ENCODE data around the gene ZBTB32. TPM values are rescaled to one million over a fixed set of nuclear protein-coding genes. Genes with fewer than 3 reads are reported as not detected.

ZBTB32 gene
- total RNA-seq, 1 donor from 2014 or later, result not detected

DNA sequence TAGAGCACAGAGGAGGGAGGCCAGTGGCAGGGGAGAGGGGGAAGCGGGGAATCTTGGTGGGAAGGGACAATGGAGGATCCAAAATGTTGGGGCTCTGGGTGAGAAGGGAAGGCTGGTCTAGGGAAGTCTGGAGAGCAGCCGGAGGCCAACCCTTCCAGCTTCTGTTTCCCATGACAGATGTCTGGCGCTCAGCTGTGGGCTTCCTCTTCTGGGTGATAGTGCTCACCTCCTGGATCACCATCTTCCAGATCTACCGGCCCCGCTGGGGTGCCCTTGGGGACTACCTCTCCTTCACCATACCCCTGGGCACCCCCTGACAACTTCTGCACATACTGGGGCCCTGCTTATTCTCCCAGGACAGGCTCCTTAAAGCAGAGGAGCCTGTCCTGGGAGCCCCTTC lies 42.2 kb downstream of the ZBTB32 start:
- H3K4me1 ChIP-seq, result peaks cover 3% of the 10 kb centered on the region
- peak overlapping the region; percentile 94 for H3K27ac Mint-ChIP-seq
- H3K9me3 Mint-ChIP-seq, result no peaks in the 10 kb centered on the region
- H3F3A ChIP-seq (ENCODE audit: low read depth), result peaks cover 25% of the 10 kb centered on the region
- no peak overlapping the region for H3K27ac ChIP-seq
- H3K36me3 Mint-ChIP-seq, result peaks cover 3% of the 10 kb centered on the region
- no peaks in the 10 kb centered on the region for H3K9me3 ChIP-seq (ENCODE audit: low read depth)
- H3K4me2 ChIP-seq, result peak overlapping the region; percentile 88
- peaks cover 42% of the 10 kb centered on the region for H3K4me1 Mint-ChIP-seq
- no peaks in the 10 kb centered on the region for H3K36me3 ChIP-seq
- no peak overlapping the region for H2AFZ ChIP-seq (replicated peaks)
- H3K9ac ChIP-seq, result peak overlapping the region; percentile 68
- H3K4me3 ChIP-seq, result peak overlapping the region; percentile 87
- TF ChIP-seq CTCF (IDR thresholded peaks at IDR 0.05) (no peak), EZH2 (IDR thresholded peaks at IDR 0.05) (no peak)
- H3K4me3 Mint-ChIP-seq, result peak overlapping the region; percentile 96
- no peaks in the 10 kb centered on the region for H4K20me1 ChIP-seq (ENCODE audit: low read depth)
- peaks cover 13% of the 10 kb centered on the region for H3K79me2 ChIP-seq (ENCODE audit: low read depth)
- no peak for DNase-seq (ENCODE audit: low spot score)
- H3K27me3 ChIP-seq, result no peaks in the 10 kb centered on the region
- H3K27me3 Mint-ChIP-seq (ENCODE audit: insufficient read depth, low read depth), result peaks cover 10% of the 10 kb centered on the region

- Histone ChIP-seq H4K20me1 (ENCODE audit: low read depth) (no peaks in the 10 kb centered on the region), H3K79me2 (ENCODE audit: low read depth) (peaks cover 13% of the 10 kb centered on the region), H3K36me3 (no peaks in the 10 kb centered on the region), H3F3A (ENCODE audit: low read depth) (peaks cover 14% of the 10 kb centered on the region), H3K9me3 (ENCODE audit: low read depth) (no peaks in the 10 kb centered on the region), H3K4me2 (peak within 1 kb of the TSS; percentile 82), H2AFZ (replicated peaks) (peak within 1 kb of the TSS; percentile 78), H3K27me3 (no peaks in the 10 kb centered on the region), H3K4me3 (peak within 1 kb of the TSS; percentile 76), H3K27ac (no peak within 1 kb of the TSS), H3K4me1 (no peaks in the 10 kb centered on the region), H3K9ac (peak within 1 kb of the TSS; percentile 21)
- TF ChIP-seq EZH2phosphoT487 (IDR thresholded peaks at IDR 0.05) (no peak), EZH2 (IDR thresholded peaks at IDR 0.05) (no peak), CTCF (IDR thresholded peaks at IDR 0.05) (no peak)
- Mint-ChIP-seq H3K27ac (peak within 1 kb of the TSS; percentile 42), H3K4me3 (peak within 1 kb of the TSS; percentile 96), H3K9me3 (no peaks in the 10 kb centered on the region), H3K27me3 (ENCODE audit: insufficient read depth, low read depth) (peaks cover 6% of the 10 kb centered on the region), H3K36me3 (peaks cover 3% of the 10 kb centered on the region), H3K4me1 (peaks cover 34% of the 10 kb centered on the region)
- peak; percentile 99 for DNase-seq (ENCODE audit: low spot score)
Observed at GRCh38 chr19:35748106-35749020, 44.0 kb downstream of the ZBTB32 start, which contains the start of gene LIN37. LIN37 (plus strand) TSS chr19:35748576; CDS start chr19:35748725, 149 bp downstream.

DNA sequence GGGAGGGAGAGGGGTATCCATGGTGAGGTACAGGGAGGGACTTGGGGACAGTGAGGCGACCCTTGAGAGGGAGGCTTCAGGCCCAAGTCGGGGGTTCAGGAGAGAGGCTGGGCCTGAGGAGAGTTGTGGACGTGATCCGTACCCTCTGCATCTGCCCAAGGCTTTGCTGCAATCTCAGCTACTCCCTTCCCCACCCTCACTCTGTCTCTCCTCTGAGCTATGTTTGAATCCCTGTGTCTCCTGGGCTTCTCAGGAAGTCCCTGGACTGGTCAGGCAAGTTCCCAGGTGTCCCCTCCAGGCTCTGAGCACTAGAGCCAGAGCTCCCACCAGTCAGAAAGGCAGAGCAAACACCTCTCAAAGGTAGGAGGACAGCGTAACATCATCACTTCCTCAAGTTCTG lies 45.8 kb downstream of the ZBTB32 start:
- Histone ChIP-seq H3K9me3 (ENCODE audit: low read depth) (no peaks in the 10 kb centered on the region), H4K20me1 (ENCODE audit: low read depth) (no peaks in the 10 kb centered on the region), H3K27ac (no peak overlapping the region), H3K36me3 (no peaks in the 10 kb centered on the region), H3K4me1 (peaks cover under 1% of the 10 kb centered on the region), H3K4me3 (no peak overlapping the region), H3K27me3 (peaks cover 8% of the 10 kb centered on the region), H3F3A (ENCODE audit: low read depth) (peaks cover 6% of the 10 kb centered on the region), H2AFZ (replicated peaks) (no peak overlapping the region), H3K4me2 (no peak overlapping the region), H3K79me2 (ENCODE audit: low read depth) (peaks cover 13% of the 10 kb centered on the region), H3K9ac (no peak overlapping the region)
- TF ChIP-seq CTCF (IDR thresholded peaks at IDR 0.05) (no peak), EZH2phosphoT487 (IDR thresholded peaks at IDR 0.05) (no peak), EZH2 (IDR thresholded peaks at IDR 0.05) (no peak)
- DNase-seq (ENCODE audit: low spot score), result no peak
- H3K4me1 Mint-ChIP-seq, result peaks cover 26% of the 10 kb centered on the region
- no peak overlapping the region for H3K27ac Mint-ChIP-seq
- peak overlapping the region; percentile 71 for H3K4me3 Mint-ChIP-seq
- H3K27me3 Mint-ChIP-seq (ENCODE audit: insufficient read depth, low read depth), result peaks cover 3% of the 10 kb centered on the region
- peaks cover 5% of the 10 kb centered on the region for H3K36me3 Mint-ChIP-seq
- H3K9me3 Mint-ChIP-seq, result no peaks in the 10 kb centered on the region
